T follicular helper cell (primary cell): Measurements from ENCODE around the gene ANKS3.
"Not testable (repeated sequence)": the region's sequence is repeated elsewhere in the genome, so short reads cannot be mapped to it uniquely, and the experiment has no call there.

Experiments
- DNase-seq: peaks from one replicate; pipeline ENCODE4 v3.0.0-alpha.2; 2020; ENCODE audit warnings: low read depth

ANKS3 gene

GRCh38 chr16:4753227-4753626 is 19.2 kb upstream of the ANKS3 start:
- DNase-seq, result no peak

GRCh38 chr16:4752351-4753100 is 18.5 kb upstream of the ANKS3 start:
- DNase-seq, result no peak

GRCh38 chr16:4750896-4751295 is 16.8 kb upstream of the ANKS3 start:
- DNase-seq, result no peak

GRCh38 chr16:4749700-4750257 is 15.7 kb upstream of the ANKS3 start:
- DNase-seq, result no peak

GRCh38 chr16:4748682-4749411 is 14.8 kb upstream of the ANKS3 start:
- no peak for DNase-seq

GRCh38 chr16:4747906-4748681 is 14.0 kb upstream of the ANKS3 start:
- no peak for DNase-seq

GRCh38 chr16:4746991-4747574 is 13.0 kb upstream of the ANKS3 start:
- no peak for DNase-seq

GRCh38 chr16:4746215-4746614 is 12.1 kb upstream of the ANKS3 start:
- DNase-seq, result no peak

- no peak for DNase-seq
These were observed 11.2 kb upstream of the ANKS3 start for GRCh38 chr16:4745274-4745569.

GRCh38 chr16:4744555-4745273 is 10.6 kb upstream of the ANKS3 start:
- no peak for DNase-seq

GRCh38 chr16:4743226-4743878 is 9.3 kb upstream of the ANKS3 start:
- DNase-seq, result no peak

- not testable (repeated sequence) for DNase-seq
These were observed 4.3 kb upstream of the ANKS3 start for GRCh38 chr16:4738370-4738769.

GRCh38 chr16:4737545-4737944 is 3.5 kb upstream of the ANKS3 start:
- no peak for DNase-seq

GRCh38 chr16:4736546-4736945 is 2.5 kb upstream of the ANKS3 start:
- no peak for DNase-seq

GRCh38 chr16:4734730-4735535 is 862 bp upstream of the ANKS3 start:
- DNase-seq, result peak; percentile 93

- peak; percentile 3 for DNase-seq
These were observed 366 bp downstream of the ANKS3 start for GRCh38 chr16:4733747-4734062.

- no peak for DNase-seq
These were observed 794 bp downstream of the ANKS3 start for GRCh38 chr16:4733211-4733742.

- DNase-seq, result no peak
These were observed 4.2 kb downstream of the ANKS3 start for GRCh38 chr16:4729876-4730275.

- no peak for DNase-seq
These were observed 5.4 kb downstream of the ANKS3 start for GRCh38 chr16:4728676-4729075.

- no peak for DNase-seq
These were observed 7.5 kb downstream of the ANKS3 start for GRCh38 chr16:4726616-4727015.
